GM12878 (cell line): Measurements from ENCODE around the gene SLC39A7. TPM values are rescaled to one million over a fixed set of nuclear protein-coding genes. Genes with fewer than 3 reads are reported as not detected.

Experiments
- ATAC-seq: fragments of 200-7000 bp; cut with Tn5 transposase; 3 replicates; pipeline ENCODE4 v1.9.1; 2020; ENCODE audit warnings: mild to moderate bottlenecking, moderate library complexity
- BruUV-seq: library from RNA; stranded (reverse); fragments of 400-500 nt; replicated peaks from 2 replicates; lab custom pipeline; 2021; lab: Mats Ljungman, UMichigan
- CTCF ChIA-PET: fragments of 300-600 bp; sonication (Branson Sonifier 250); formaldehyde crosslinking; extraction: SDS; loops from one replicate; lab custom pipeline; 2021; ENCODE audit warnings: inconsistent platforms; lab: Yijun Ruan, JAX
- POLR2A ChIA-PET: fragments of 350-600 bp; formaldehyde crosslinking; extraction: SDS; loops from one replicate; lab custom pipeline; 2021; ENCODE audit warnings: inconsistent platforms; lab: Charles Lee
- RAD21 ChIA-PET: fragments of 300-600 bp; sonication (Branson Sonifier 250); formaldehyde crosslinking; loops from one replicate; lab custom pipeline; 2023; ENCODE audit warnings: antibody characterized with exemption; ENCODE audit not compliant: unreplicated experiment; lab: Charles Lee
- SMC1A ChIA-PET: fragments of 300-600 bp; sonication (Branson Sonifier 250); formaldehyde crosslinking; loops from one replicate; lab custom pipeline; 2023; ENCODE audit not compliant: unreplicated experiment, uncharacterized antibody; lab: Charles Lee
- DNase-seq: peaks from one replicate; pipeline ENCODE4 v3.0.0-alpha.2; 2011; ENCODE audit warnings: low read depth, low spot score
- FAIRE-seq: peaks from 3 replicates; lab custom pipeline; 2011; peaks lifted over from hg19 to GRCh38; lab: Jason Lieb, UNC
- H2AFZ ChIP-seq: 2 replicates; pipeline ENCODE4 v1.6.0; 2011; ENCODE audit warnings: low read depth, low read length, control low read depth; ENCODE audit not compliant: control insufficient read depth
- H3K27ac ChIP-seq: 2 replicates; pipeline ENCODE4 v1.5.1; 2011; ENCODE audit warnings: control low read depth; ENCODE audit not compliant: control insufficient read depth, insufficient read depth
- H3K27me3 ChIP-seq, 2 experiments: replicated peaks in 1 of 2; 2 replicates each; pipeline versions ENCODE4 v1.6.0 to v1.6.1; 2011; ENCODE audit warnings: low read length in 1 of 2; ENCODE audit not compliant: control insufficient read depth in 2 of 2, insufficient read depth in 2 of 2
- H3K36me3 ChIP-seq, 2 experiments: 2 replicates each; pipeline ENCODE4 v1.5.1; 2011; ENCODE audit warnings: low read length in 1 of 2; ENCODE audit not compliant: control insufficient read depth in 2 of 2, insufficient read depth in 2 of 2
- H3K4me1 ChIP-seq: 2 replicates; pipeline ENCODE4 v1.6.1; 2011; ENCODE audit warnings: mild to moderate bottlenecking, low read length, moderate library complexity, mixed read lengths; ENCODE audit not compliant: control insufficient read depth, insufficient read depth
- H3K4me2 ChIP-seq: 2 replicates; pipeline ENCODE4 v1.6.0; 2011; ENCODE audit warnings: control low read depth; ENCODE audit not compliant: control insufficient read depth, insufficient read depth
- H3K4me3 ChIP-seq: fragments of 200-600 bp; sonication (generic); 2 replicates; pipeline ENCODE4 v1.5.1; 2016
- H3K79me2 ChIP-seq: 2 replicates; pipeline ENCODE4 v1.6.0; 2011; ENCODE audit warnings: low read length; ENCODE audit not compliant: control insufficient read depth, insufficient read depth
- H3K9ac ChIP-seq: 2 replicates; pipeline ENCODE4 v1.8.0; 2011; ENCODE audit warnings: low read length, control low read depth, mixed read lengths; ENCODE audit not compliant: control insufficient read depth, insufficient read depth
- H3K9me3 ChIP-seq: replicated peaks from 3 replicates; pipeline ENCODE4 v1.5.1; 2011; ENCODE audit warnings: mild to moderate bottlenecking, low read length; ENCODE audit not compliant: control insufficient read depth, insufficient read depth
- H4K20me1 ChIP-seq: 2 replicates; pipeline ENCODE4 v1.6.0; 2011; ENCODE audit not compliant: control insufficient read depth, insufficient read depth
- EGR1 ChIP-seq, 2 experiments: IDR thresholded peaks; 1 replicate in 1 of 2; 2 replicates in 1 of 2; pipeline ENCODE4 v1.6.1; 2011 to 2012; ENCODE audit warnings: low read depth in 2 of 2, low read length in 2 of 2, borderline replicate concordance in 1 of 2, mild to moderate bottlenecking in 1 of 2, moderate library complexity in 1 of 2
- HDAC6 ChIP-seq: fragments of 200-600 bp; sonication (generic); IDR thresholded peaks from one replicate; pipeline ENCODE4 v1.8.0; 2017; ENCODE audit warnings: antibody characterized with exemption; ENCODE audit not compliant: unreplicated experiment
- RELB ChIP-seq: fragments of 450-650 bp; IDR thresholded peaks from 2 replicates; pipeline ENCODE4 v1.6.1; 2017; ENCODE audit warnings: low read depth, mild to moderate bottlenecking, moderate library complexity
- RFX5 ChIP-seq: IDR thresholded peaks from 2 replicates; pipeline ENCODE4 v1.6.1; 2011; ENCODE audit warnings: low read depth, low read length, improper control_type of control experiment
- RUNX3 ChIP-seq: IDR thresholded peaks from 2 replicates; pipeline ENCODE4 v1.6.1; 2012; ENCODE audit warnings: low read length, inconsistent platforms
- SMAD1 ChIP-seq: fragments of 450-650 bp; IDR thresholded peaks from 2 replicates; pipeline ENCODE4 v1.6.1; 2018; ENCODE audit warnings: mild to moderate bottlenecking, low read depth; ENCODE audit not compliant: partially characterized antibody
- STAT3 ChIP-seq: IDR thresholded peaks from 2 replicates; pipeline ENCODE4 v1.6.1; 2011; ENCODE audit warnings: low read depth, low read length, improper control_type of control experiment
- TCF12 ChIP-seq: IDR thresholded peaks from 2 replicates; pipeline ENCODE4 v1.6.1; 2011; ENCODE audit warnings: low read depth, mild to moderate bottlenecking, low read length
- WGBS: methylation state at CpG from one replicate; pipeline ENCODE4 v1.1.6; 2016; ENCODE audit warnings: low lambda C conversion rate; ENCODE audit not compliant: insufficient replicate concordance, insufficient coverage; ENCODE audit errors: missing lambda C conversion rate; 5-methylcytosine and 5-hydroxymethylcytosine counted together
- in situ Hi-C: fragments of 300-500 bp; cut with MboI; formaldehyde crosslinking; loops from 9 replicates; pipeline ENCODE4 v1.14.3; 2018; ENCODE audit warnings: mixed read lengths
- intact Hi-C: fragments of 100-400 bp; cut with micrococcal nuclease; formaldehyde crosslinking; loops from one replicate; pipeline ENCODE4 v1.14.2; 2022; ENCODE audit not compliant: unreplicated experiment
- polyA plus RNA-seq, 11 experiments: library from polyadenylated mRNA; depleted of rRNA in 4 of 11; unstranded in 6 of 11; stranded (reverse) in 5 of 11; fragments of >200 nt; fragmentation: Nextera tagmentation in 4 of 11; fragmentation: Illumina TruSeq in 1 of 11; extraction: Ambion mirVana in 4 of 11; extraction: Trizol in 1 of 11; gene quantifications; 1 replicate in 1 of 11; 2 replicates in 10 of 11; pipeline versions ENCODE4 v1.2.1 to v1.2.3, GENCODE V29; 2011 to 2016; ENCODE audit warnings: inconsistent platforms in 2 of 11, missing spikeins in 2 of 11, low read depth in 1 of 11
- total RNA-seq, 4 experiments: library from RNA; depleted of rRNA in 3 of 4; stranded (reverse); fragments of >200 nt in 3 of 4; fragmentation: Illumina TruSeq in 1 of 4; extraction: Trizol in 1 of 4; gene quantifications; 2 replicates each; pipeline versions ENCODE4 v1.2.1 to v1.2.3, GENCODE V29; 2013 to 2021

The SLC39A7 gene
- total and polyA plus RNA-seq, 10 of the 15 experiments (the other 5 are each of a cell fraction or from before 2014, with no cell fraction given): 7.3 to 63.1 (median 40.6) TPM

GRCh38 chr6:33156561-33156960 is 44.1 kb upstream of the SLC39A7 start:
- no peak for ATAC-seq

More at GRCh38 chr6:33156561-33156960, 44.1 kb upstream of the SLC39A7 start:
- BruUV-seq: no TSS peak
- Histone ChIP-seq H3K79me2 (no peaks in the 10 kb centered on the region), H3K27me3 (no peaks in the 10 kb centered on the region; a peak in 1 of 4 replicates), H3K9me3 (peaks cover 3% of the 10 kb centered on the region; the same call in 1 of the 3 replicates), H4K20me1 (no peaks in the 10 kb centered on the region), H3K4me3 (no peak overlapping the region), H3K9ac (no peak overlapping the region), H2AFZ (no peak overlapping the region), H3K4me2 (no peak overlapping the region), H3K36me3 (no peaks in the 10 kb centered on the region), H3K4me1 (peaks cover under 1% of the 10 kb centered on the region), H3K27ac (no peak overlapping the region)
- ChIA-PET POLR2A (interaction anchor here (0.6 to 2.0 kb wide), 2 partner anchors 18 to 223 kb away, joined by 3 to 4 read pairs; no protein-coding TSS in a partner anchor), RAD21 (interaction anchor here (1.0 to 1.3 kb wide), 2 partner anchors 17 to 92 kb away, joined by 3 read pairs; no protein-coding TSS in a partner anchor), CTCF (interaction anchor here (1.0 to 14.9 kb wide), 5 partner anchors 17 to 90 kb away, joined by 3 to 184 read pairs (median 42); no protein-coding TSS in a partner anchor), SMC1A (interaction anchor here (0.9 to 1.5 kb wide), 6 partner anchors 9 to 92 kb away, joined by 3 to 4 read pairs (median 4); no protein-coding TSS in a partner anchor)
- in situ Hi-C loops (no loop called here), intact Hi-C loops (no loop called here)
- DNase-seq (no peak), FAIRE-seq (no peak)
- 51% methylated on average over 6 of the region's 6 CpGs for WGBS
- TF ChIP-seq STAT3: no peak
- no peak for TF ChIP-seq RELB
- no peak for TF ChIP-seq HDAC6
- no peak for TF ChIP-seq SMAD1
- no peak for TF ChIP-seq EGR1 (IDR thresholded peaks at IDR 0.05; ENCODE audit: borderline replicate concordance in 1 of 2, low read depth in 2 of 2, low read length in 2 of 2)
- no peak for TF ChIP-seq TCF12
- no peak for TF ChIP-seq RFX5
- TF ChIP-seq RUNX3: no peak
